ENCODE data around the gene TACO1.

DNA sequence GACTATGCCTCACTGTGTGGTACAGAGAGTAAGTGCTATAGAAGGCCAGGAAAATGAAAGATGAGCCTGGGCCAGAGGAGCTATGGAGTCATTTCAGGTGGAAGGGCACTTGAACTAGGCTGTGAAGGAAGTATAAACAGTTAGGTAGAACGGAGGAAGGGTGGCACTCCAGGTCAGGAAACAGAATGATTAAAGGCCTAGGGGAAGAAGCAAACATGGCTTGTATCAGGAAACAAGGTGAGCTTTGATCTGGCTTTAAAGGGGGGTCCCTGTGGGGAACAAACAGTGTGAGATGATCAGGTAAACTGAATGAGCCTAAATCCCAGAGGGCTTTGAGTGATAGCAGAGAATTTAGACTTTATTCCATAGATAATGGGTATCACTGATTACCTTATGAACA is 38.4 kb downstream of the TACO1 start:
- TF ChIP-seq CTCF (IDR thresholded peaks at IDR 0.05) (no peak), POLR2AphosphoS5 (IDR thresholded peaks at IDR 0.05) (no peak), POLR2A (IDR thresholded peaks at IDR 0.05) (no peak)
